ENCODE measurements around the gene SH3YL1. TPM values are rescaled to one million over a fixed set of nuclear protein-coding genes. Genes with fewer than 3 reads are reported as not detected.

Gene SH3YL1
- total and polyA plus RNA-seq, 2 of the 4 experiments (the other 2 are of a cell fraction): 18.1 to 21.2 TPM

DNA sequence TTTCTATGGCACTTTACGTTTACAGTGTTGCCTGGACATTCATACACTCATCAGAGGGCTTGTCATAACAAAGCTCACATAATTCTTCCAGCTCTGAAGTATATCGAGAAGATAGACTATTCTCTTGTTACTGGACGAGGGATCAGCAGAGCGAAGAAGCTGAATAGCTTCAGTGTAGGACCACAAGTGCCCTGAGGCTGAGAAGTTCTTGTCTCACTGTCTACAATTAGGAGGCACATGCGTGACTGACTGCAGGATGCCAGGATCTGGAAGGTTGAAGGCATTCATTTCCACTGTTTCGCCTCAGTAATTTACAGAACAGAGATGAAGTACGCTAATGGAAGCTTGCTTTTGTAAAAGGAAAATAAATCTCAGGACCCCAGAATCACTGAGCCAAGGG, 9.6 kb downstream of the SH3YL1 start:
- DNase-seq (no peak), ATAC-seq (ENCODE audit: low read depth) (no peak)
- dilution Hi-C loops (cut with HindIII; ENCODE audit: low sequenced_read_pairs, unreplicated experiment): no loop called here
- no peak overlapping the region for H4K91ac ChIP-seq (ENCODE audit: insufficient read depth, low read depth, low read length)
- ChIA-PET POLR2A (ENCODE audit: unreplicated experiment) (interaction anchor here (0.5 kb wide), 1 partner anchor 1533 kb away, joined by 3 read pairs; no protein-coding TSS in a partner anchor), CTCF (no interaction called here)
- intact Hi-C loops (cut with micrococcal nuclease): no loop called here
- 87% methylated on average over 2 of the region's 7 CpGs; no CpG with 5 or more reads in 1 of the 2 experiments for WGBS, 2 experiments (ENCODE audit: extremely low coverage in 2 of 2, insufficient read length in 1 of 2)
- no peak overlapping the region for H3K4ac ChIP-seq (ENCODE audit: low read depth, low read length)
- H3K18ac ChIP-seq (ENCODE audit: low read depth, low read length): no peak overlapping the region
- no peak overlapping the region for H3K27ac ChIP-seq (ENCODE audit: insufficient read depth, low read length)
- H2AK5ac ChIP-seq (ENCODE audit: low read depth, low read length): no peak overlapping the region
- no peak overlapping the region for H2BK15ac ChIP-seq (ENCODE audit: low read depth, low read length)
- TF ChIP-seq RFX5 (IDR thresholded peaks at IDR 0.05; ENCODE audit: low read depth, low read length) (no peak), POLR2A (IDR thresholded peaks at IDR 0.05; ENCODE audit: low read depth, low read length) (no peak), BHLHE40 (IDR thresholded peaks at IDR 0.05; ENCODE audit: low read depth, low read length) (no peak), MAZ (IDR thresholded peaks at IDR 0.05; ENCODE audit: borderline replicate concordance, low read depth, low read length) (no peak), CHD1 (IDR thresholded peaks at IDR 0.05; ENCODE audit: low read depth, low read length) (no peak), RCOR1 (IDR thresholded peaks at IDR 0.05; ENCODE audit: insufficient replicate concordance, low read length) (no peak), MXI1 (IDR thresholded peaks at IDR 0.05; ENCODE audit: borderline replicate concordance, low read depth, low read length) (no peak), CEBPB (IDR thresholded peaks at IDR 0.05; ENCODE audit: low read depth, low read length) (no peak), RAD21 (IDR thresholded peaks at IDR 0.05; ENCODE audit: low read length) (no peak)
- TF ChIP-seq, protein P1, sequence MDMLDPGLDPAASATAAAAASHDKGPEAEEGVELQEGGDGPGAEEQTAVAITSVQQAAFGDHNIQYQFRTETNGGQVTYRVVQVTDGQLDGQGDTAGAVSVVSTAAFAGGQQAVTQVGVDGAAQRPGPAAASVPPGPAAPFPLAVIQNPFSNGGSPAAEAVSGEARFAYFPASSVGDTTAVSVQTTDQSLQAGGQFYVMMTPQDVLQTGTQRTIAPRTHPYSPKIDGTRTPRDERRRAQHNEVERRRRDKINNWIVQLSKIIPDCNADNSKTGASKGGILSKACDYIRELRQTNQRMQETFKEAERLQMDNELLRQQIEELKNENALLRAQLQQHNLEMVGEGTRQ (IDR thresholded peaks at IDR 0.05; ENCODE audit: low read depth, low read length): no peak
- TF ChIP-seq, protein P2, sequence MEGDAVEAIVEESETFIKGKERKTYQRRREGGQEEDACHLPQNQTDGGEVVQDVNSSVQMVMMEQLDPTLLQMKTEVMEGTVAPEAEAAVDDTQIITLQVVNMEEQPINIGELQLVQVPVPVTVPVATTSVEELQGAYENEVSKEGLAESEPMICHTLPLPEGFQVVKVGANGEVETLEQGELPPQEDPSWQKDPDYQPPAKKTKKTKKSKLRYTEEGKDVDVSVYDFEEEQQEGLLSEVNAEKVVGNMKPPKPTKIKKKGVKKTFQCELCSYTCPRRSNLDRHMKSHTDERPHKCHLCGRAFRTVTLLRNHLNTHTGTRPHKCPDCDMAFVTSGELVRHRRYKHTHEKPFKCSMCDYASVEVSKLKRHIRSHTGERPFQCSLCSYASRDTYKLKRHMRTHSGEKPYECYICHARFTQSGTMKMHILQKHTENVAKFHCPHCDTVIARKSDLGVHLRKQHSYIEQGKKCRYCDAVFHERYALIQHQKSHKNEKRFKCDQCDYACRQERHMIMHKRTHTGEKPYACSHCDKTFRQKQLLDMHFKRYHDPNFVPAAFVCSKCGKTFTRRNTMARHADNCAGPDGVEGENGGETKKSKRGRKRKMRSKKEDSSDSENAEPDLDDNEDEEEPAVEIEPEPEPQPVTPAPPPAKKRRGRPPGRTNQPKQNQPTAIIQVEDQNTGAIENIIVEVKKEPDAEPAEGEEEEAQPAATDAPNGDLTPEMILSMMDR (conservative IDR thresholded peaks at IDR 0.05; ENCODE audit: low read depth, low read length): no peak
- H3K9me1 ChIP-seq (ENCODE audit: insufficient read depth, low read length): no peaks in the 10 kb centered on the region
- H4K5ac ChIP-seq (ENCODE audit: low read depth, low read length): no peak overlapping the region
- no peak overlapping the region; the same call in 1 of the 2 replicates for H3K14ac ChIP-seq (replicated peaks; ENCODE audit: low read depth, low read length)
- no peak overlapping the region for H3K4me2 ChIP-seq (ENCODE audit: low read depth, low read length)
- H3K4me1 ChIP-seq (ENCODE audit: control insufficient read depth, insufficient read depth, low read length): no peaks in the 10 kb centered on the region
- no peak overlapping the region for H3K56ac ChIP-seq (ENCODE audit: extremely low read depth, insufficient read depth, low read length)
- no peak overlapping the region for H2AK9ac ChIP-seq (replicated peaks; ENCODE audit: low read depth, low read length, poor library complexity)
- peaks cover 12% of the 10 kb centered on the region for H3K36me3 ChIP-seq (ENCODE audit: control insufficient read depth, insufficient read depth, low read length)
- no peak overlapping the region for H2BK120ac ChIP-seq (ENCODE audit: low read depth, low read length)
- no peak overlapping the region for H4K8ac ChIP-seq (ENCODE audit: low read depth in 2 of 2, low read length in 2 of 2)
- H3K79me1 ChIP-seq (ENCODE audit: low read depth in 1 of 2, low read length in 2 of 2): peaks cover 3% of the 10 kb centered on the region in 2 experiments; a peak in 2 of 4 replicates
- no peak overlapping the region for H3K23ac ChIP-seq (ENCODE audit: low read depth, low read length)
- no peak overlapping the region for H3K9ac ChIP-seq (ENCODE audit: low read depth, low read length)
- H2BK5ac ChIP-seq (ENCODE audit: low read depth, low read length, poor library complexity, severe bottlenecking): no peak overlapping the region
- no peak overlapping the region for H3K4me3 ChIP-seq (ENCODE audit: insufficient read depth, low read depth, low read length)
- no peaks in the 10 kb centered on the region for H4K20me1 ChIP-seq (ENCODE audit: insufficient read depth, low read length)
- in situ Hi-C loops (cut with MboI; ENCODE audit: low sequenced_read_pairs): no loop called here
- no peak overlapping the region for H2AFZ ChIP-seq (replicated peaks; ENCODE audit: low read length, poor library complexity)
- H3K9me3 ChIP-seq (ENCODE audit: control insufficient read depth, insufficient read depth, low read length): no peaks in the 10 kb centered on the region
- BruUV-seq (replicated peaks): no TSS peak
- no peaks in the 10 kb centered on the region for H3K27me3 ChIP-seq (ENCODE audit: control insufficient read depth, insufficient read depth, low read length)
- no peak overlapping the region for H2BK20ac ChIP-seq (ENCODE audit: low read depth, low read length)

All from IMR-90 (cell line).